Naive thymus-derived CD8-positive, alpha-beta T cell (primary cell): ENCODE data around the gene CUL1. TPM values are rescaled to one million over a fixed set of nuclear protein-coding genes. Genes with fewer than 3 reads are reported as not detected.
"Not testable (repeated sequence)": the region's sequence is repeated elsewhere in the genome, so short reads cannot be mapped to it uniquely, and the experiment has no call there.

Source experiments
- ATAC-seq, 2 donors: fragments of 150-1000 bp; cut with Tn5 transposase in 1 of 2; sonication (Bioruptor Pico), chemical (Tn5 transposase) in 1 of 2; 1 replicate in 1 of 2; 2 replicates in 1 of 2; pipeline ENCODE4 v1.10.0; 2021; ENCODE audit warnings: mild to moderate bottlenecking in 2 of 2, moderate library complexity in 2 of 2
- POLR2A ChIA-PET: fragments of 350-600 bp; sonication (Branson Sonifier 250); formaldehyde crosslinking; loops from one replicate; lab custom pipeline; 2021; ENCODE audit warnings: antibody characterized with exemption; lab: Charles Lee
- DNase-seq, 10 donors: peaks; one replicate each; pipeline versions ENCODE4 v3.0.0 to v3.0.0-alpha.2; 2020 to 2022
- H3K27ac Mint-ChIP-seq, 10 donors: one replicate each; pipeline ENCODE4 v1.8.0; 2020 to 2022; ENCODE audit warnings: mild to moderate bottlenecking in 10 of 10, mixed read lengths in 10 of 10, moderate library complexity in 4 of 10, inconsistent platforms in 1 of 10
- H3K27me3 Mint-ChIP-seq, 5 donors: one replicate each; pipeline ENCODE4 v1.8.0; 2021 to 2022; ENCODE audit warnings: mixed read lengths in 5 of 5
- H3K36me3 Mint-ChIP-seq, 3 donors: one replicate each; pipeline ENCODE4 v1.8.0; 2020 to 2022; ENCODE audit warnings: mixed read lengths in 3 of 3, mild to moderate bottlenecking in 2 of 3, inconsistent platforms in 1 of 3
- H3K4me1 Mint-ChIP-seq, 4 donors: one replicate each; pipeline ENCODE4 v1.8.0; 2021 to 2022; ENCODE audit warnings: mixed read lengths in 4 of 4
- H3K4me3 Mint-ChIP-seq, 10 donors: one replicate each; pipeline ENCODE4 v1.8.0; 2020 to 2022; ENCODE audit warnings: mild to moderate bottlenecking in 10 of 10, mixed read lengths in 10 of 10, moderate library complexity in 6 of 10, inconsistent platforms in 1 of 10
- H3K9me3 Mint-ChIP-seq, 9 donors: one replicate each; pipeline ENCODE4 v1.8.0; 2020 to 2022; ENCODE audit warnings: mixed read lengths in 9 of 9, mild to moderate bottlenecking in 3 of 9, inconsistent platforms in 1 of 9, moderate library complexity in 1 of 9
- polyA plus RNA-seq, 3 donors: library from polyadenylated mRNA; unstranded; fragments of 300-500 nt; fragmentation: Illumina TruSeq; gene quantifications; one replicate each; pipeline ENCODE4 v1.2.3, GENCODE V29; 2021
- total RNA-seq, 8 experiments: library from RNA in 2 of 8; stranded (reverse) in 2 of 8; gene quantifications; one replicate each; pipeline ENCODE4 v1.2.3 and lab custom pipeline; 2021 to 2026

The CUL1 gene
- total and polyA plus RNA-seq, 5 experiments from 2014 or later: 39.2 to 67.7 (median 50.6) TPM

- POLR2A ChIA-PET: interaction anchor here (0.6 to 2.4 kb wide), 20 partner anchors 9 to 586 kb away, joined by 3 to 14 read pairs (median 5); partner anchors contain the start of gene EZH2
- peak overlapping the region; percentile 79 to 92 (median 83) for H3K4me3 Mint-ChIP-seq
- no peaks in the 10 kb centered on the region for H3K36me3 Mint-ChIP-seq
- ATAC-seq (peak; percentile 36 to 39), DNase-seq (peak in 9 of 10 donors; percentile 21 to 75 (median 45))
- no peaks in the 10 kb centered on the region for H3K9me3 Mint-ChIP-seq
- no peaks in the 10 kb centered on the region for H3K27me3 Mint-ChIP-seq
- peaks cover 35 to 63% (median 58%) of the 10 kb centered on the region in 4 donors for H3K4me1 Mint-ChIP-seq
- H3K27ac Mint-ChIP-seq: peak overlapping the region; percentile 30 to 93 (median 80)
These were observed 500 bp downstream of the CUL1 start for GRCh38 chr7:148699024-148699781.

- Mint-ChIP-seq H3K36me3 (no peaks in the 10 kb centered on the region), H3K4me1 (peaks cover 37 to 68% (median 65%) of the 10 kb centered on the region in 4 donors), H3K27me3 (no peaks in the 10 kb centered on the region), H3K9me3 (no peaks in the 10 kb centered on the region), H3K27ac (peak overlapping the region; percentile 79 to 93 (median 88)), H3K4me3 (peak overlapping the region; percentile 81 to 97 (median 91))
- DNase-seq (peak in 2 of 10 donors; percentile 26 to 30), ATAC-seq (no peak)
- POLR2A ChIA-PET: interaction anchor here (0.7 to 2.4 kb wide), 9 partner anchors 8 to 585 kb away, joined by 3 to 14 read pairs (median 5); no protein-coding TSS in a partner anchor
These were observed 1.3 kb downstream of the CUL1 start for GRCh38 chr7:148699782-148700629.

GRCh38 chr7:148700661-148701064 is 2.0 kb downstream of the CUL1 start:
- peaks cover 37 to 74% (median 69%) of the 10 kb centered on the region in 4 donors for H3K4me1 Mint-ChIP-seq
- peak in 8 of 10 donors; percentile 16 to 68 (median 42) for DNase-seq
- no peaks in the 10 kb centered on the region for H3K27me3 Mint-ChIP-seq
- H3K27ac Mint-ChIP-seq: peak overlapping the region in 6 of 10 donors; percentile 7 to 93 (median 88)
- peak overlapping the region; percentile 81 to 97 (median 91) for H3K4me3 Mint-ChIP-seq
- no peaks in the 10 kb centered on the region for H3K36me3 Mint-ChIP-seq
- POLR2A ChIA-PET: interaction anchor here (0.7 to 1.5 kb wide), 3 partner anchors 21 to 104 kb away, joined by 3 to 6 read pairs (median 4); no protein-coding TSS in a partner anchor
- no peak for ATAC-seq
- H3K9me3 Mint-ChIP-seq: no peaks in the 10 kb centered on the region

- H3K36me3 Mint-ChIP-seq: no peaks in the 10 kb centered on the region
- no peak for DNase-seq
- peak overlapping the region; percentile 17 to 97 (median 91) for H3K4me3 Mint-ChIP-seq
- H3K9me3 Mint-ChIP-seq: no peaks in the 10 kb centered on the region
- no peaks in the 10 kb centered on the region for H3K27me3 Mint-ChIP-seq
- H3K4me1 Mint-ChIP-seq: peaks cover 40 to 82% (median 76%) of the 10 kb centered on the region in 4 donors
- peak overlapping the region in 1 of 10 donors; percentile 44 for H3K27ac Mint-ChIP-seq
- no peak for ATAC-seq
- POLR2A ChIA-PET: interaction anchor here (1.5 kb wide), 1 partner anchor 20 kb away, joined by 6 read pairs; no protein-coding TSS in a partner anchor
These were observed 2.7 kb downstream of the CUL1 start for GRCh38 chr7:148701414-148701813.

GRCh38 chr7:148702876-148703670 is 4.4 kb downstream of the CUL1 start:
- H3K27ac Mint-ChIP-seq: peak overlapping the region in 1 of 10 donors; percentile 41
- no peaks in the 10 kb centered on the region for H3K9me3 Mint-ChIP-seq
- no peak for ATAC-seq
- peaks cover 36 to 82% (median 75%) of the 10 kb centered on the region in 4 donors for H3K4me1 Mint-ChIP-seq
- no peaks in the 10 kb centered on the region for H3K27me3 Mint-ChIP-seq
- H3K4me3 Mint-ChIP-seq: peak overlapping the region in 9 of 10 donors; percentile 34 to 75 (median 57)
- POLR2A ChIA-PET: no interaction called here
- H3K36me3 Mint-ChIP-seq: no peaks in the 10 kb centered on the region
- DNase-seq: no peak

GRCh38 chr7:148703671-148703962 is 4.9 kb downstream of the CUL1 start:
- Mint-ChIP-seq H3K4me3 (peak overlapping the region in 2 of 10 donors; percentile 12 to 19), H3K4me1 (peaks cover 41 to 87% (median 80%) of the 10 kb centered on the region in 4 donors)
- not testable (repeated sequence) for H3K27ac Mint-ChIP-seq, H3K27me3 Mint-ChIP-seq, DNase-seq, H3K9me3 Mint-ChIP-seq, H3K36me3 Mint-ChIP-seq, ATAC-seq
- POLR2A ChIA-PET: interaction anchor here (0.8 kb wide), 1 partner anchor 9 kb away, joined by 3 read pairs; no protein-coding TSS in a partner anchor

- peak overlapping the region in 3 of 10 donors; percentile 6 to 19 (median 12) for H3K4me3 Mint-ChIP-seq
These were observed 5.5 kb downstream of the CUL1 start for GRCh38 chr7:148704189-148704588.

GRCh38 chr7:148704970-148705369 is 6.3 kb downstream of the CUL1 start:
- H3K36me3 Mint-ChIP-seq: no peaks in the 10 kb centered on the region
- H3K4me3 Mint-ChIP-seq: peak overlapping the region in 6 of 10 donors; percentile 10 to 52 (median 35)
- POLR2A ChIA-PET: no interaction called here
- H3K4me1 Mint-ChIP-seq: peaks cover 39 to 96% (median 84%) of the 10 kb centered on the region in 4 donors
- ATAC-seq (no peak), DNase-seq (no peak)
- no peaks in the 10 kb centered on the region for H3K9me3 Mint-ChIP-seq
- no peaks in the 10 kb centered on the region for H3K27me3 Mint-ChIP-seq
- H3K27ac Mint-ChIP-seq: peak overlapping the region in 1 of 10 donors; percentile 47

More at GRCh38 chr7:148704189-148704588, 5.5 kb downstream of the CUL1 start:
- no peaks in the 10 kb centered on the region for H3K27me3 Mint-ChIP-seq
- no peak overlapping the region for H3K27ac Mint-ChIP-seq
- ATAC-seq (no peak), DNase-seq (no peak)
- POLR2A ChIA-PET: interaction anchor here (0.7 to 0.8 kb wide), 2 partner anchors 9 to 102 kb away, joined by 3 read pairs; no protein-coding TSS in a partner anchor
- no peaks in the 10 kb centered on the region for H3K36me3 Mint-ChIP-seq
- no peaks in the 10 kb centered on the region for H3K9me3 Mint-ChIP-seq
- H3K4me1 Mint-ChIP-seq: peaks cover 41 to 90% (median 84%) of the 10 kb centered on the region in 4 donors

GRCh38 chr7:148706368-148706767 is 7.7 kb downstream of the CUL1 start:
- no peak overlapping the region for H3K27ac Mint-ChIP-seq
- POLR2A ChIA-PET: no interaction called here
- H3K36me3 Mint-ChIP-seq: peaks cover 0 to 4% (median 0%) of the 10 kb centered on the region in 3 donors
- H3K9me3 Mint-ChIP-seq: no peaks in the 10 kb centered on the region
- no peaks in the 10 kb centered on the region for H3K27me3 Mint-ChIP-seq
- no peak for DNase-seq
- H3K4me3 Mint-ChIP-seq: peak overlapping the region in 3 of 10 donors; percentile 15 to 38 (median 23)
- peaks cover 35 to 94% (median 81%) of the 10 kb centered on the region in 4 donors for H3K4me1 Mint-ChIP-seq
- ATAC-seq: no peak

- Mint-ChIP-seq H3K4me3 (peak overlapping the region in 8 of 10 donors; percentile 2 to 46 (median 23)), H3K27ac (peak overlapping the region; percentile 0 to 79 (median 11)), H3K9me3 (no peaks in the 10 kb centered on the region), H3K36me3 (peaks cover 0 to 9% (median 0%) of the 10 kb centered on the region in 3 donors), H3K27me3 (no peaks in the 10 kb centered on the region), H3K4me1 (peaks cover 32 to 94% (median 81%) of the 10 kb centered on the region in 4 donors)
- no peak for DNase-seq
- POLR2A ChIA-PET: interaction anchor here (0.5 to 1.2 kb wide), 3 partner anchors 9 to 319 kb away, joined by 3 to 6 read pairs (median 5); partner anchors contain the start of gene CUL1
- no peak for ATAC-seq
These were observed 9.6 kb downstream of the CUL1 start for GRCh38 chr7:148708026-148708885.

- no peak overlapping the region for H3K27ac Mint-ChIP-seq
These were observed 10.3 kb downstream of the CUL1 start for GRCh38 chr7:148709014-148709413.

More at GRCh38 chr7:148709014-148709413, 10.3 kb downstream of the CUL1 start:
- peaks cover 32 to 94% (median 78%) of the 10 kb centered on the region in 4 donors for H3K4me1 Mint-ChIP-seq
- no peak for ATAC-seq
- H3K9me3 Mint-ChIP-seq: no peaks in the 10 kb centered on the region
- H3K36me3 Mint-ChIP-seq: peaks cover 0 to 9% (median 0%) of the 10 kb centered on the region in 3 donors
- DNase-seq: no peak
- H3K4me3 Mint-ChIP-seq: no peak overlapping the region
- H3K27me3 Mint-ChIP-seq: no peaks in the 10 kb centered on the region
- POLR2A ChIA-PET: interaction anchor here (0.5 to 1.2 kb wide), 2 partner anchors 10 to 318 kb away, joined by 5 to 6 read pairs; partner anchors contain the start of gene CUL1
